ENCODE measurements around the gene FRMD8.
A peak's percentile ranks its signal among the peaks of the same experiment; 100 is the strongest.
"Not testable (repeated sequence)": the region's sequence is repeated elsewhere in the genome, so short reads cannot be mapped to it uniquely, and the experiment has no call there.

Gene FRMD8

GRCh38 chr11:65393513-65394079, 7.2 kb downstream of the FRMD8 start:
- DNase-seq (ENCODE audit: low spot score) = no peak

GRCh38 chr11:65394125-65394536, 7.7 kb downstream of the FRMD8 start:
- DNase-seq (ENCODE audit: low spot score) = no peak

DNA sequence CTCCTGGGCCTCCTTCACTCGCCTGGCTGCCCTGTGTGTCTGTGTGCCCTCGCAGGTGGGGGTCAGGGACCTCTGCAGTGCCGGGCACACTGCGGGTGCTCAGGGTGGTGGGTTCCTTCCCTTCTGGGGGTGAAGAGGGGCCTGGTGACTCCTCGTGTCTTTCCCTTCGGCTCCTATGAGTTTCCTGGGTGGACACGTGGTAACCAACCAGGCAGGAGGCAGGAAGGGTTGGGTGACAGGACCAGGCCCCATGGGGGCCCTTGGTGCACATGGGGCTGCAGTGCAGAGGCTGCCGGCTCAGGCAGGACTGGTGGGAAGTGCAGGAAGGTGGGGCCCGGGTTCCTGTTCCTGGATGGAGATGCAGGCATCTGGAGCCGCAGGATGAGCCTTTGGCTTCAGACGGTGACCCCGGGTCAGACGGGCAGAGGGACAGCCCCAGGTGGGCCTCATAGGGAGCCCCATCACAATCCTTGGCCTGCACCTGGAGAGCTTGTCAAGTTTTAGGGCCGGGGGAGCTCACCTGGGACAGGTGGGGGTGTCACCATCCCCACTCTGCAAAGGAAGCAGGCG, 9.6 kb downstream of the FRMD8 start:
- DNase-seq (ENCODE audit: low spot score) = no peak

DNA sequence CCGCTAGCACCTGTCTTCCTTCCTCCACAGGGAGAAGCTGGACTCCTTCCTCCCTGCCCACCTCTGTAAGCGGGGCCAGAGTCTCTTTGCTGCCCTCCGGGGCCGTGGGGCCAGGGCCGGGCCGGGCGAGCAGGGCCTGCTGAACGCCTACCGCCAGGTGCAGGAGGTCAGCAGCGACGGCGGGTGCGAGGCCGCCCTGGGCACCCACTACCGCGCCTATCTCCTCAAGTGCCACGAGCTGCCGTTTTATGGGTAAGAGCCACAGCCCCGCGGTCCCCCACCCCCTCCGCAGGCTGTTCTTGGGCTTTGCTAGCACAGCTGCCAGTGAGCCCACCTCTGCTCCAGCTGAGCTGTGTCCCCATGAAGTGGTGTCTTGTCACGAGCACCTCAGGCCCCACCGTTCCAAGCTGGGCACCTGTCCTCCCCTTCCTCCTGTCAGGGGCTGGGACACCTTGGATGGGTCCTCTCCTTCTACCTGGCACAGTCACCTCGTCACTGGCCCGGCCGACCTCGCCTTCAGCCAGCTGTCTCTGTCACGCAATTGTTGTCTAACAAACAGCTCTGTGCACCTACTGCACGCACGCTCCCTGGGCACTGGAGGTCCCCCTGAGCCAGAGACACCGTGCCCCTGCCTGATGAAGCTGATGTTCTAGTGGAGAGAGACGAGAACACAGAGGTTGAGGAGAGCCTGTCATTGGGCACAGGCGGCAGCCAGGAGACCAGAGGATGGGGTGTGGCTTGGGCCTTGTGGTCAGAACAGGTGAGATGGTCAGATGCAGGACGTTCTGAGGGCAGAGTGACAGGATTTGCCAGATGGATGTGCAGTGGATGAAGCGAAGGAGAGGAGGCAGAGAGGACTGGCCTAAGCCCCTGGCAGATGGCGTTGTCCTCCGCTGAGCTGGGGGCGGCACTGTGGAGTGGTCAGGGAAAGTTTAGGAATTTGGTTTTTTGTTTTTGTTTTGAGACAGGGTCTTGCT, 10.6 kb downstream of the FRMD8 start:
- no peak for DNase-seq (ENCODE audit: low spot score)

DNA sequence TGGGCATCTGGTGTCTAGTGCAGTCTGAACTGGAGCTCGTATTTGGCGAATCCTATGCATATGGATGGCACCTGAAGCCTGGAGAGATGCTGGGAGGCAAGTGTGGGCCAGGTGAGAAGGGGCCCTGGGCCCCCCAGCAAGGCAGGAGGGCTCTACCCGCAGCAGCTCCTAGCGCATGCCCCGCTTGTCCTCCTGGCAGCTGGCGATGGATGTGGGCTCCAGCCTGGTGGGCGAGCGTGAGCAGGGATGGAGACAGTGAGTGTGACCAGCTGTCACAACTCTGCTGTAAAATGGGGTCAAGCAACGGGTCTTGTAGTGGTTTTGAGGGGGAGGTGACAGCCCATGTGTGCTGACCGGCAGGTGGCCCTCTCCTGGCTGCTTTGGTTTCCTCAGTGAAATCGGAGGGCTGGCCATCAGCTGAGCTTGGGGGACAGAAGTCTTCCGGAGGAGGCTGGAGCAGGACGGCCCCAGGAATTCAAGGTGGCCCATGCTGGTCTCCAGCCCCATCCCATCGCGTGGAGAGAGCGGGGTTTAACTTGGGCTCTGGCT, 12.0 kb downstream of the FRMD8 start:
- DNase-seq (ENCODE audit: low spot score) = no peak

DNA sequence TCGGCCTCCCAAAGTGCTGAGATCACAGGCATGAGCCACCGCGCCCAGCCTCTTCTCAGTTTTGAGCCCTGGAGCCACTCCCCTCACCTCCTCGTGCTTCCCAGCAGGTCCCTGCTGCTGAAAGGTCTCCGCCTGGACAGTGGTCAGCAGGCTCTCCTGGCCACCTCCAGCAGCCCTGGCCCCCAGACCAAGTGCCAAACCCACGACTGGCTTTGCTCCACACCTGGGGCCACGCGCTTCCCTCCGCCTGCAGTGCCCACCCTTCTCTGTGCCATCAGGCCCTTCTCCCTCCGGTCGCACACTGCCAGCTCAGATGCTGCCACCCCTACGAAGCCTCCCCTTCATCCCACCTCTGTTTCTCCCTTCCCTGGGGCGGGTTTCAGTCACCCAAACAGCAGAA, 12.8 kb downstream of the FRMD8 start:
- no peak for DNase-seq (ENCODE audit: low spot score)

- no peak for DNase-seq (ENCODE audit: low spot score)
Observed at GRCh38 chr11:65399845-65400244, 13.4 kb downstream of the FRMD8 start.

- no peak for DNase-seq (ENCODE audit: low spot score)
Observed at GRCh38 chr11:65400307-65401072, 14.1 kb downstream of the FRMD8 start.

DNA sequence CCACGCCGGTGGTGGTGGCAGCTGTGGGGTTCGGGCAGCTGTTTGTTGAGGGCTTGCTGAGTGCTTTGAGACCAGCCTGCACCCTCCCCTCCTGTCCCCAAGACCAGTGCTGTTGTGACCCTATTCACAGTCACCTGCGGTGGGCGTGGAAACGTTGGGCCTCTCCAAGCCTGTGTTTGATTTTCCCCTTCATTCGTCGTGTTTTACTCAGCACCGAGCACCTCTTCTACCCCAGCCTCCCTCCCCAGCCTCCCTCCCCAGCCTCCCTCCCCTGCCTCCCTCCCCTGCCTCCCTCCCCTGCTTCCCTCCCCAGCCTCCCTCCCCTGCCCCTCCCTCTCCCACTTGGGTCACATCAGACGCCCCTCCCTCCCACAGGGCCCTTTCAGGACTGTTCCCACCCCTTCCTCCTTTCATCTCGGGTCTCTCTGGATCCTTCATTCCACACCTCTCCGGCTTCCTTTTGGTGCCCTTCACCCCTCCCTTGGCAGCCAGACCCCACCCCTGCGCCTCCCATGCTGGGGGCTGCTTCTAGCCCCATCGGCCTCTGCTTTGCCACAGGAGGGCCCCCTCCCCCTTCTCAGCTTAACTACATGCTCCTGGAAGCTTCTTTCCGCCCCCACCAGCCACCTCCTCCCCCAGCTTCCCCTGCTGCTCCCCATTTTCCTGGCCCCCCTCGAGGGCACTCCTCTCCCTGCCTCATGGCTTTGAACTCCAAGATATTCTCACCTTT, 14.8 kb downstream of the FRMD8 start:
- no peak for DNase-seq (ENCODE audit: low spot score)

GRCh38 chr11:65401803-65402248, 15.4 kb downstream of the FRMD8 start:
- DNase-seq (ENCODE audit: low spot score) = no peak

DNA sequence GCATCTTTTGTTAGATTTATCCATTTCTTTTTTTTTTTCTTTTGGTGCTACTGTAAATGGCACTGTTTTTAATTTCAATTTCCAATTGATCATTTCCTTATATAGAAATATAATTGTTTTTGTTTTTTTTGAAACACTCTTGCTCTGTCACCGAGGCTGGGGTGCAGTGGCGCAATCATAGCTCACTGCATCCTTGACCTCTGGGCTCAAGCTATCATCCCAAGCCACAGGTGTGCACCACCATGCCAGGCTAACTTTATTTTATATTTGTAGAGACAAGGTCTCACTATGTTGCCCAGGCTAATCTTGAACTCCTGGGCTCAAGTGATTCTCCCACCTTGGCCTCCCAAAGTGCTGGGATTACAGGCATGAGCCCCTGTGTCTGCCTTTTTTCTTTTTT, 16.4 kb downstream of the FRMD8 start:
- DNase-seq (ENCODE audit: low spot score) = no peak

GRCh38 chr11:65403607-65404121, 17.2 kb downstream of the FRMD8 start:
- DNase-seq (ENCODE audit: low spot score) = no peak

DNA sequence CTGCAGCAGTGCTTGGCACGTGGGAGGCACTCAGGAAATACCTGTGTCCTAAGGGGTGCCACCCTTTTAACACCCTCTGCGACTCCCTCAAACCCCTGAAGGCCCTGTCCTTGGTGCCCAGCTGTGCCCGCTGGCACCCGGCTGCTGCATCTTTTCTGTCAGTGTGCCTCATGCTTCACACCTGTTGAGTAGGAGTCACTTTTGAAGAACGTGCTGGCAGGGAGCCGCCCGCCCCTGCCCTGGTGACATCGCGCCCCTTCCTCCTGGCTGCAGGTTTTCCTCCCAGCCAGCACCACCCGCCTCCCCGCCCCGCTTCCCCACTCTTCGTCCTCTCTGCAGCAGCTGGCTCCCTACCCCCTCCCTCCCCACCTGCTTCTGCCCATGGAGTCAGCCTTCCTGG, 17.8 kb downstream of the FRMD8 start:
- no peak for DNase-seq (ENCODE audit: low spot score)

- peak; percentile 79 for DNase-seq (ENCODE audit: low spot score)
Observed at GRCh38 chr11:65404638-65405339, 18.4 kb downstream of the FRMD8 start.

GRCh38 chr11:65410936-65411680, 24.7 kb downstream of the FRMD8 start:
- DNase-seq (ENCODE audit: low spot score) = no peak

DNA sequence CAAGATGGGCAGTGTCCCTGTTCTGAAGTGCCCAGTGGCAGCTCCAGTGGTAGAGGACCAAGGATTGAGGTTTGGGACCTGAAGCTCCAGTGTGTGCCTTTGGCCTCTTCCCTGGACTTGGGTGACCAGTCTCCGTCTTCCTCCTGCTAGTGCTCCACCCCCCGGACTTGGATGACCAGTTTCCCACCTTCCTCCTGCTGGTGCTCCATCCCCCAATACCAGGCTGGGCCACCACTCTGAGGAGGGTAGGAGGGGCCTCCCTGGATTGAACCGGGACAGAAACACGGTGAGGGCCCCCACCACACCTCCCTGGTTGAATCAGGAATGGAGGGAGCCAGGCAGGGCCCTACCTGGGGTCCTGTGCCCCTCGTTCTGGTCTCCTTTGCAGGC, 25.2 kb downstream of the FRMD8 start:
- DNase-seq (ENCODE audit: low spot score) = no peak

DNA sequence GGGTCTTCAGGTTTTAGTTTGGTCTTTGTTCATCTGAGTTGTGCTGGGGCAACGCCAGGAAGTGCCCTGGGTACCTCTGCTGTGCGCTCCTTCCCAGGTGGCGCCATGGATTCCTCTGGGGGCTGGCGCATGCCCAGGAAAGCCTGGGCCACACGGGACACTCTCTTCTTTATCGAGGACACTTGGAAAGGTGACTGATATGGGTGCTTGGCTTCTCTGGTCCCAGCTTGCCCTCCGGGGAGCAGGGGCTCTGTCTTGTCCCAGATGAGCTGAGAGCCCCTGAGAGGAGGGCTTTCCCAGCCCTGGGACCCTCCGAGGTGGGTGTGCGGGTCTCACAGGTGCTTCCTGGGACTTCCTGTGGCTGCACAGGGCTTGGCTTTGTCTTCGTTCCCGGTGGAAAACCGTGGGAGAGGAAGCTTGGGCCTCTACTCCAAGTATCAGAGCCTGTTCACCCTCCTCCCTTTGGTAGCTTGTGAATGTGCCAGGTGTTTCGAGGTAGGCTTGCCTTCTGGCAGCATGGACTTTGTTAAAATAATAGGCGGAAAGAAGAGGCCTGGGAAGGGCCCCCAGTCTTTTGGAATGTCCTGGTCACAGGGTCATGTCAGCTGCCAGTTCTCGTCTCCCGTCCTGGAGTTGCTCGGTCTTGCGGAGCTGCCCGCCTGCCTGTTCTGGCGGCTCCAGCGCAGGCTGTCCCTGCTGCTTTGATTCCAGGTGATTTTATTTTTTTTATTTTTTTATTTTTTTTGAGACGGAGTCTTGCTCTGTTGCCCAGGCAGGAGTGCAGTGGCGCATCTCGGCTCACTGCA, 26.0 kb downstream of the FRMD8 start:
- no peak for DNase-seq (ENCODE audit: low spot score)

DNA sequence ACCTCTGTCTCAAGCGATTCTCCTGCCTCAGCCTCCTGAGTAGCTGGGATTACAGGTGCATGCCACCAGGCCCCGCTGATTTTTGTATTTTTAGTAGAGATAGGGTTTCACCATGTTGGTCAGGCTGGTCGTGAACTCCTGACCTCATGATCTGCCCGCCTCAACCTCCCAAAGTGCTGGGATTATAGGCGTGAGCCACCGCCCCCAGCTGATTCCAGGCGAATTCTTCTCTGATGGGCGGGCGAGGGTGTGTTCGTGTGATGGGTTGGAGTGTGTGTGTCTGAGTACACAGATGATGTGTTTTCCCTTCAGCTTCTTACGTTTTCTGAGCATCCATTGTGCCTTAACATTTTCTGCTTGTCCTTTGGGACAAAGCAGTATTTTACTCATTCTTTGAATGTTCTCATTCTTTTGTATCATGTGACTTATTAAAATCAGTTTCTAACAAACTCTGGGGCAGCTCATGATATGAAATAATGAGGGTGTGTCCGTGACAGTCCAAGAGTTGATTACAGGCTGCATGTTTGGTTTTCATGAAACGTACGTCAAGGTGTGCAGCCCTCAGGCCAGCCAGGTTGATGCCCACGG, 26.7 kb downstream of the FRMD8 start:
- not testable (repeated sequence) for DNase-seq (ENCODE audit: low spot score)
